Naive thymus-derived CD4-positive, alpha-beta T cell (primary cell): ENCODE results near the gene PROSER2. TPM values are rescaled to one million over a fixed set of nuclear protein-coding genes. Genes with fewer than 3 reads are reported as not detected.

Source experiments
- ATAC-seq: fragments of 150-1000 bp; cut with Tn5 transposase; 2 replicates; pipeline ENCODE4 v1.10.0; 2021; ENCODE audit warnings: mild to moderate bottlenecking, moderate library complexity
- CTCF ChIA-PET: fragments of 350-600 bp; sonication (Branson Sonifier 250); formaldehyde crosslinking; loops from one replicate; lab custom pipeline; 2021; ENCODE audit warnings: antibody characterized with exemption; lab: Charles Lee
- POLR2A ChIA-PET: fragments of 350-600 bp; sonication (Branson Sonifier 250); formaldehyde crosslinking; loops from one replicate; lab custom pipeline; 2021; ENCODE audit warnings: antibody characterized with exemption, inconsistent platforms; lab: Charles Lee
- DNase-seq, 9 donors: peaks; one replicate each; pipeline versions ENCODE4 v3.0.0 to v3.0.0-alpha.2; 2020 to 2022; ENCODE audit warnings: mixed read lengths in 1 of 9
- H3K27ac ChIP-seq: one replicate; pipeline ENCODE4 v1.7.0; 2013; ENCODE audit warnings: mild to moderate bottlenecking, low read depth, low read length, moderate library complexity
- H3K27me3 ChIP-seq, 2 donors: one replicate each; pipeline ENCODE4 v1.7.0; 2013; ENCODE audit warnings: low read length in 2 of 2, mild to moderate bottlenecking in 2 of 2, moderate library complexity in 2 of 2; ENCODE audit not compliant: control insufficient read depth in 2 of 2, insufficient read depth in 2 of 2
- H3K36me3 ChIP-seq, 3 experiments: 1 replicate in 2 of 3; 2 replicates in 1 of 3; pipeline ENCODE4 v1.7.0; 2013; ENCODE audit warnings: low read length in 3 of 3, mild to moderate bottlenecking in 3 of 3, moderate library complexity in 1 of 3; ENCODE audit not compliant: insufficient read depth in 3 of 3, control insufficient read depth in 2 of 3
- H3K4me1 ChIP-seq, 2 donors: one replicate each; pipeline ENCODE4 v1.7.0; 2013; ENCODE audit warnings: low read length in 2 of 2, mild to moderate bottlenecking in 2 of 2, moderate library complexity in 1 of 2; ENCODE audit not compliant: control insufficient read depth in 2 of 2, insufficient read depth in 2 of 2
- H3K4me3 ChIP-seq: 2 replicates; pipeline ENCODE4 v1.7.0; 2013; ENCODE audit warnings: mild to moderate bottlenecking, low read length
- H3K9me3 ChIP-seq, 3 experiments: 1 replicate in 2 of 3; 2 replicates in 1 of 3; pipeline ENCODE4 v1.7.0; 2013; ENCODE audit warnings: low read length in 3 of 3; ENCODE audit not compliant: control insufficient read depth in 2 of 3
- H3K27ac Mint-ChIP-seq, 9 donors: one replicate each; pipeline ENCODE4 v1.8.0; 2020 to 2022; ENCODE audit warnings: mixed read lengths in 9 of 9, mild to moderate bottlenecking in 8 of 9, moderate library complexity in 5 of 9, inconsistent platforms in 2 of 9
- H3K27me3 Mint-ChIP-seq, 5 donors: one replicate each; pipeline ENCODE4 v1.8.0; 2021 to 2022; ENCODE audit warnings: mixed read lengths in 5 of 5, mild to moderate bottlenecking in 1 of 5
- H3K36me3 Mint-ChIP-seq, 5 donors: one replicate each; pipeline ENCODE4 v1.8.0; 2020 to 2022; ENCODE audit warnings: mixed read lengths in 5 of 5, mild to moderate bottlenecking in 3 of 5, inconsistent platforms in 1 of 5
- H3K4me1 Mint-ChIP-seq, 7 donors: one replicate each; pipeline ENCODE4 v1.8.0; 2020 to 2022; ENCODE audit warnings: mixed read lengths in 7 of 7, mild to moderate bottlenecking in 3 of 7, inconsistent platforms in 1 of 7
- H3K4me3 Mint-ChIP-seq, 10 donors: one replicate each; pipeline ENCODE4 v1.8.0; 2020 to 2022; ENCODE audit warnings: mild to moderate bottlenecking in 10 of 10, mixed read lengths in 10 of 10, moderate library complexity in 6 of 10, inconsistent platforms in 2 of 10
- H3K9me3 Mint-ChIP-seq, 11 donors: one replicate each; pipeline ENCODE4 v1.8.0; 2020 to 2022; ENCODE audit warnings: mixed read lengths in 11 of 11, mild to moderate bottlenecking in 4 of 11, inconsistent platforms in 1 of 11, moderate library complexity in 1 of 11
- intact Hi-C, 2 donors: fragments of 100-400 bp; cut with micrococcal nuclease; formaldehyde crosslinking; loops; one replicate each; pipeline ENCODE4 v1.15.1; 2023
- polyA plus RNA-seq, 2 donors: library from polyadenylated mRNA; unstranded; fragments of 300-500 nt; fragmentation: Illumina TruSeq; gene quantifications; one replicate each; pipeline ENCODE4 v1.2.3, GENCODE V29; 2021
- total RNA-seq, 6 experiments: library from RNA in 5 of 6; stranded (reverse) in 5 of 6; gene quantifications; 1 replicate in 5 of 6; 2 replicates in 1 of 6; pipeline ENCODE4 v1.2.3 and lab custom pipeline; 2021 to 2026

Gene PROSER2
- total and polyA plus RNA-seq, 7 experiments from 2014 or later: 0.07 to 4.9 (median 2.2) TPM

DNA sequence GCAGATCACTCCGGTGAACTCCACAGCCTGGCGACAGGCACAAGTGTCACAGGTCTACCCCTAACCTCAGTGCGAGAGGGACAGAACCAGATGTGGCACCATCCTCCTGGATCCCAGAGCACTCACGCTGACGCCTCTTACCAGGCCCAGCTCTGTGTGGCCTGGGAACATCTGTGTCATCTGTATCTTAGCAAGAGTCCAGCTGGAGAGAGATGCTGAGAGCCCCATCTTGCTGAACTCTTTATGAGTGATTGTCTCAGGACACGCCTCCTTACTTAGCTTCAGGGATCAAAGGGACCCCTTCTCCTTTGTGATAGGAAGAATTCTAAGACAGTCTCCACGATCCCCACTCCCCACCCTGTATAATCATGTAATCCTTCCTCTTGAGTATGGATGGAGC lies 10.0 kb upstream of the PROSER2 start:
- POLR2A ChIA-PET: no interaction called here

GRCh38 chr10:11813855-11814567 lies 9.1 kb upstream of the PROSER2 start:
- H3K27me3 Mint-ChIP-seq: peaks cover 0 to 10% (median 0%) of the 10 kb centered on the region in 5 donors
- CTCF ChIA-PET: interaction anchor here (0.6 kb wide), 1 partner anchor 44 kb away, joined by 3 read pairs; no protein-coding TSS in a partner anchor
- Histone ChIP-seq H3K4me1 (no peaks in the 10 kb centered on the region), H3K27me3 (no peaks in the 10 kb centered on the region), H3K27ac (no peak overlapping the region), H3K9me3 (no peaks in the 10 kb centered on the region), H3K36me3 (no peaks in the 10 kb centered on the region), H3K4me3 (no peak overlapping the region)
- H3K4me3 Mint-ChIP-seq: no peak overlapping the region
- no peaks in the 10 kb centered on the region for H3K4me1 Mint-ChIP-seq
- no peaks in the 10 kb centered on the region for H3K36me3 Mint-ChIP-seq
- POLR2A ChIA-PET: no interaction called here
- H3K9me3 Mint-ChIP-seq: no peaks in the 10 kb centered on the region
- intact Hi-C loops: no loop called here
- no peak overlapping the region for H3K27ac Mint-ChIP-seq
- no peak for DNase-seq
- ATAC-seq: no peak

More for the DNA sequence above, 10.0 kb upstream of the PROSER2 start:
- no peaks in the 10 kb centered on the region for H3K27me3 ChIP-seq
- H3K9me3 ChIP-seq: no peaks in the 10 kb centered on the region
- intact Hi-C loops: no loop called here
- Mint-ChIP-seq H3K27me3 (peaks cover 0 to 11% (median 0%) of the 10 kb centered on the region in 5 donors), H3K27ac (no peak overlapping the region), H3K9me3 (peaks cover 0 to 1% (median 0%) of the 10 kb centered on the region in 11 donors), H3K36me3 (no peaks in the 10 kb centered on the region), H3K4me3 (no peak overlapping the region), H3K4me1 (no peaks in the 10 kb centered on the region)
- CTCF ChIA-PET: interaction anchor here (0.6 kb wide), 1 partner anchor 503 kb away, joined by 3 read pairs; no protein-coding TSS in a partner anchor
- ATAC-seq (no peak), DNase-seq (no peak)
- H3K4me1 ChIP-seq: no peaks in the 10 kb centered on the region
- H3K36me3 ChIP-seq: no peaks in the 10 kb centered on the region
- no peak overlapping the region for H3K4me3 ChIP-seq
- H3K27ac ChIP-seq: no peak overlapping the region

GRCh38 chr10:11819027-11819426 lies 4.1 kb upstream of the PROSER2 start:
- Histone ChIP-seq H3K27me3 (no peaks in the 10 kb centered on the region), H3K9me3 (no peaks in the 10 kb centered on the region), H3K4me3 (no peak overlapping the region), H3K36me3 (no peaks in the 10 kb centered on the region), H3K4me1 (peaks cover 0 to 3% of the 10 kb centered on the region in 2 donors), H3K27ac (no peak overlapping the region)
- Mint-ChIP-seq H3K27ac (no peak overlapping the region), H3K27me3 (peaks cover 10 to 31% (median 22%) of the 10 kb centered on the region in 5 donors), H3K9me3 (no peaks in the 10 kb centered on the region), H3K4me1 (peaks cover 0 to 12% (median 8%) of the 10 kb centered on the region in 7 donors), H3K4me3 (no peak overlapping the region), H3K36me3 (no peaks in the 10 kb centered on the region)
- intact Hi-C loops: loop anchor here in 1 of 2 donors (1.0 kb wide), 1 partner anchor 36 kb away; no protein-coding TSS in a partner anchor
- CTCF ChIA-PET: interaction anchor here (1.0 to 1.6 kb wide), 3 partner anchors 10 to 94 kb away, joined by 3 to 5 read pairs (median 4); no protein-coding TSS in a partner anchor
- DNase-seq (no peak), ATAC-seq (no peak)
- POLR2A ChIA-PET: interaction anchor here (0.5 kb wide), 1 partner anchor 1035 kb away, joined by 3 read pairs; no protein-coding TSS in a partner anchor

DNA sequence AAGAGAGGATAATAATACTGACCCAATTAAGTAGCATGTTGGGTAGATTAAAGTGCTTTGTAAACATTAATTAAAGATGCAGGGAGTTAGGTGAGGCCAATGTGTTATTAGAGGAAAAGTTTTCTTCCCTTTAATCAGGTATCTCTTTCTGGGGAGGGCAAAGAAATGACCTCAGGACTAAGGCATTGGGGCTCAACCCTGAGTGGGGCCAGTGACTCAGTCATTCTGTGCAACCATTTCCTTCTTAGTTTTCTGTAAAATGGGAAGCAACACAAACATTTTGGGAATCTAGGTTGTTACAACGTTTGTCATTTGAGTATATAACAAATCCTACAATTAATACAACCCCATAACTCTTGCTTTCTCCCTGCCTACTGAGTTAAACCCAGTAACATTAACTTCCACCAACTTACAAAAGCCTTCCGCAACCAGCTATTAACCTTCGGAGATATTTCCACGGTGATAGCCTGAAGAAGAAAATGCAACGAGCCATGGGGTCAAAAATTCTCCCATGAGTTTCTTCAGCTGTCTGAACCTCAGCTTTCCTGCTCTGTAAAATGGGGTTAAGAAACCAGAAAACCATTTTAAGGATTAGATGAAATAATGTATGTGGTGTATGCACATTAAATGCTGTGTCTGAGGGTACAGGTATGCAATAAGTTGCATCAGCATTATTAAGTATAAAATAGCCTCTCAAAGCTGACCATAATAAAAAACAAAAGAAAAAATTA lies 965 bp upstream of the PROSER2 start:
- intact Hi-C loops: loop anchor here (5.0 to 10.0 kb wide), 3 partner anchors 40 to 305 kb away; partner anchors contain the start of gene SEC61A2 (in 1 of the 2)
- Histone ChIP-seq H3K27me3 (peaks cover 0 to 3% of the 10 kb centered on the region in 2 donors), H3K27ac (no peak overlapping the region), H3K36me3 (no peaks in the 10 kb centered on the region), H3K4me3 (no peak overlapping the region), H3K4me1 (peaks cover 0 to 3% of the 10 kb centered on the region in 2 donors), H3K9me3 (no peaks in the 10 kb centered on the region)
- no peak overlapping the region for H3K27ac Mint-ChIP-seq
- H3K27me3 Mint-ChIP-seq: peaks cover 26 to 54% (median 43%) of the 10 kb centered on the region in 5 donors
- no peak for DNase-seq
- CTCF ChIA-PET: interaction anchor here (0.6 kb wide), 1 partner anchor 371 kb away, joined by 8 read pairs; no protein-coding TSS in a partner anchor
- H3K4me3 Mint-ChIP-seq: peak overlapping the region in 9 of 10 donors; percentile 1 to 78 (median 39)
- no peaks in the 10 kb centered on the region for H3K9me3 Mint-ChIP-seq
- POLR2A ChIA-PET: no interaction called here
- ATAC-seq: no peak
- H3K4me1 Mint-ChIP-seq: peaks cover 0 to 27% (median 17%) of the 10 kb centered on the region in 7 donors
- no peaks in the 10 kb centered on the region for H3K36me3 Mint-ChIP-seq

- peaks cover 0 to 27% (median 17%) of the 10 kb centered on the region in 7 donors for H3K4me1 Mint-ChIP-seq
- H3K4me3 Mint-ChIP-seq: peak overlapping the region in 6 of 10 donors; percentile 1 to 78 (median 55)
- no peak for ATAC-seq
- intact Hi-C loops: loop anchor here (5.0 to 10.0 kb wide), 3 partner anchors 40 to 305 kb away; partner anchors contain the start of gene SEC61A2 (in 1 of the 2)
- Histone ChIP-seq H3K4me3 (peak overlapping the region; percentile 41), H3K9me3 (no peaks in the 10 kb centered on the region), H3K4me1 (peaks cover 0 to 3% of the 10 kb centered on the region in 2 donors), H3K27me3 (peaks cover 0 to 3% of the 10 kb centered on the region in 2 donors), H3K27ac (no peak overlapping the region), H3K36me3 (no peaks in the 10 kb centered on the region)
- POLR2A ChIA-PET: no interaction called here
- no peak for DNase-seq
- no peak overlapping the region for H3K27ac Mint-ChIP-seq
- CTCF ChIA-PET: no interaction called here
- H3K27me3 Mint-ChIP-seq: peaks cover 26 to 58% (median 45%) of the 10 kb centered on the region in 5 donors
- no peaks in the 10 kb centered on the region for H3K9me3 Mint-ChIP-seq
- H3K36me3 Mint-ChIP-seq: no peaks in the 10 kb centered on the region
These were observed 391 bp upstream of the PROSER2 start for GRCh38 chr10:11822809-11823121.

DNA sequence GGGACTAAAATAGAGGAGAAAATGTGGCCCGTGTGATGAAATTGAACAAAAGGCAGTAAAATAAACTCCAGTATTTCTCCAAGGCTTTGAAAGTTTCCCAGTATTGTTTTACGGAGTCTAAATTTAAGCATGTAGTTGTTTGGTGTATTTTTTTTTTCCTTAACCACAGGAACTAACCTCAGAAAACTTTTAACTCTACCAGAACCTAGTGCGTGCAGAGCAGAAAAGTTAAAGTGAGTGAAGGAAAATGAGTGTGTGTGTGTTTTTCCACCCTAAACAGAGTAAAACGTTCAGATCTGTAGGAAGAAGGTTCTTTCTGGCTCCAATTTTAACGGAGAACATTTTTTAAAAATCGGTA lies 812 bp downstream of the PROSER2 start:
- Histone ChIP-seq H3K4me1 (peaks cover 0 to 3% of the 10 kb centered on the region in 2 donors), H3K4me3 (peak overlapping the region; percentile 56), H3K36me3 (no peaks in the 10 kb centered on the region), H3K9me3 (no peaks in the 10 kb centered on the region), H3K27ac (no peak overlapping the region), H3K27me3 (peaks cover 0 to 3% of the 10 kb centered on the region in 2 donors)
- Mint-ChIP-seq H3K4me3 (peak overlapping the region; percentile 64 to 94 (median 83)), H3K27me3 (peaks cover 25 to 63% (median 49%) of the 10 kb centered on the region in 5 donors), H3K9me3 (no peaks in the 10 kb centered on the region), H3K27ac (peak overlapping the region in 4 of 9 donors; percentile 14 to 81 (median 58)), H3K4me1 (peaks cover 0 to 27% (median 21%) of the 10 kb centered on the region in 7 donors), H3K36me3 (no peaks in the 10 kb centered on the region)
- CTCF ChIA-PET: no interaction called here
- ATAC-seq: no peak
- peak in 5 of 9 donors; percentile 2 to 42 (median 13) for DNase-seq
- POLR2A ChIA-PET: no interaction called here
- intact Hi-C loops: loop anchor here (5.0 to 10.0 kb wide), 3 partner anchors 38 to 307 kb away; partner anchors contain the start of gene SEC61A2 (in 1 of the 2)
